ENCODE measurements around the gene ABCC10.
"Not testable (repeated sequence)": the region's sequence is repeated elsewhere in the genome, so short reads cannot be mapped to it uniquely, and the experiment has no call there.

DNA sequence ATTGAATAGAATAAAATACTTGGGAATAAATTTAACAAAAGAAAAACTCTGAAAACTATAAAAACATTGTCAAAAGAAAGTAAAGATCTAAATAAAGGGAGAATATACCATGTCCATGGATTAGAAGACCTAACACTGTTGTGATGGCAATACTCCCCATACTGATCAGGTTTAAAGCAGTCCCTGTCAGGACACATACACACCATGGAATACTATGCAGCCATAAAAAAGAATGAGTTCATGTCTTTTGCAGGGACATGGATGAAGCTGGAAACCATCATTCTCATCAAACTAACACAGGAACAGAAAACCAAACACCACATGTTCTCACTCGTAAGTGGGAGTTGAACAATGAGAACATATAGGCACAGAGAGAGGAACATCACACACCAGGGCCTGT, 16.6 kb upstream of the ABCC10 start:
- not testable (repeated sequence) for TF ChIP-seq CTCF, POLR2A (IDR thresholded peaks at IDR 0.05)
